Activated CD4-positive, alpha-beta memory T cell treated with anti-CD3 and anti-CD28 coated beads, Interleukin-2, amount 10 ng/mL, durations not matched to agents 7 days and 5 days (primary cell): ENCODE data around the gene RPAIN. TPM values are rescaled to one million over a fixed set of nuclear protein-coding genes. Genes with fewer than 3 reads are reported as not detected.
A peak's percentile ranks its signal among the peaks of the same experiment; 100 is the strongest.
"Not testable (repeated sequence)": the region's sequence is repeated elsewhere in the genome, so short reads cannot be mapped to it uniquely, and the experiment has no call there.

Experiments
- CTCF ChIA-PET: fragments of 350-600 bp; sonication (Branson Sonifier 250); formaldehyde crosslinking; loops from one replicate; lab custom pipeline; 2021; ENCODE audit warnings: antibody characterized with exemption, inconsistent platforms; lab: Charles Lee
- POLR2A ChIA-PET: fragments of 350-600 bp; sonication (Branson Sonifier 250); formaldehyde crosslinking; loops from one replicate; lab custom pipeline; 2021; ENCODE audit warnings: antibody characterized with exemption; lab: Charles Lee
- DNase-seq: peaks from one replicate; pipeline ENCODE4 v3.0.0-alpha.2; 2020
- H3K27ac Mint-ChIP-seq: one replicate; pipeline ENCODE4 v1.8.0; 2021; ENCODE audit warnings: mild to moderate bottlenecking, mixed read lengths
- H3K27me3 Mint-ChIP-seq: one replicate; pipeline ENCODE4 v1.8.0; 2021; ENCODE audit warnings: mixed read lengths
- H3K36me3 Mint-ChIP-seq: one replicate; pipeline ENCODE4 v1.8.0; 2021; ENCODE audit warnings: low read depth, mixed read lengths
- H3K4me1 Mint-ChIP-seq: one replicate; pipeline ENCODE4 v1.8.0; 2021; ENCODE audit warnings: mixed read lengths
- H3K4me3 Mint-ChIP-seq: one replicate; pipeline ENCODE4 v1.8.0; 2021; ENCODE audit warnings: mild to moderate bottlenecking, mixed read lengths
- H3K9me3 Mint-ChIP-seq: one replicate; pipeline ENCODE4 v1.8.0; 2021; ENCODE audit warnings: mixed read lengths
- total RNA-seq, 2 experiments: library from RNA; stranded (reverse); gene quantifications; one replicate each; pipeline ENCODE4 v1.2.3, GENCODE V29; 2021

The RPAIN gene
- total RNA-seq, 2 experiments from 2014 or later: 49.5 to 52.2 TPM

- H3K27me3 Mint-ChIP-seq: no peaks in the 10 kb centered on the region
- no peaks in the 10 kb centered on the region for H3K9me3 Mint-ChIP-seq
- POLR2A ChIA-PET: interaction anchor here (1.1 to 1.7 kb wide), 2 partner anchors 9 to 74 kb away, joined by 3 to 7 read pairs; partner anchors contain the start of genes NUP88 and RPAIN
- CTCF ChIA-PET: no interaction called here
- H3K4me3 Mint-ChIP-seq: no peak overlapping the region
- peak overlapping the region; percentile 44 for H3K27ac Mint-ChIP-seq
- peaks cover 39% of the 10 kb centered on the region for H3K4me1 Mint-ChIP-seq
- DNase-seq: no peak
- H3K36me3 Mint-ChIP-seq: peaks cover 45% of the 10 kb centered on the region
Measured at GRCh38 chr17:5410594-5411272, 9.2 kb upstream of the RPAIN start.

- no peak overlapping the region for H3K27ac Mint-ChIP-seq
- CTCF ChIA-PET: interaction anchor here (1.2 to 3.7 kb wide), 2 partner anchors 10 to 25 kb away, joined by 4 to 20 read pairs; partner anchors contain the start of gene C1QBP
Measured at GRCh38 chr17:5413682-5414081, 6.3 kb upstream of the RPAIN start.

GRCh38 chr17:5416901-5417300 lies 3.1 kb upstream of the RPAIN start:
- ChIA-PET CTCF (interaction anchor here (3.6 kb wide), 1 partner anchor 23 kb away, joined by 37 read pairs; the partner anchor contains the start of gene C1QBP), POLR2A (interaction anchor here (0.8 to 3.6 kb wide), 2 partner anchors 21 to 134 kb away, joined by 4 to 77 read pairs; partner anchors contain the start of gene C1QBP)
- H3K27ac Mint-ChIP-seq: no peak overlapping the region
- H3K4me3 Mint-ChIP-seq: peak overlapping the region; percentile 56
- DNase-seq: no peak
- no peaks in the 10 kb centered on the region for H3K9me3 Mint-ChIP-seq
- no peaks in the 10 kb centered on the region for H3K27me3 Mint-ChIP-seq
- H3K36me3 Mint-ChIP-seq: peaks cover 55% of the 10 kb centered on the region
- peaks cover 54% of the 10 kb centered on the region for H3K4me1 Mint-ChIP-seq

More at GRCh38 chr17:5413682-5414081, 6.3 kb upstream of the RPAIN start:
- no peak for DNase-seq
- H3K4me3 Mint-ChIP-seq: no peak overlapping the region
- POLR2A ChIA-PET: interaction anchor here (1.0 to 1.5 kb wide), 3 partner anchors 10 to 25 kb away, joined by 3 to 4 read pairs (median 3); partner anchors contain the start of gene C1QBP
- peaks cover 59% of the 10 kb centered on the region for H3K36me3 Mint-ChIP-seq
- H3K27me3 Mint-ChIP-seq: no peaks in the 10 kb centered on the region
- H3K9me3 Mint-ChIP-seq: no peaks in the 10 kb centered on the region
- peaks cover 56% of the 10 kb centered on the region for H3K4me1 Mint-ChIP-seq

GRCh38 chr17:5418858-5419355 lies 1.1 kb upstream of the RPAIN start:
- Mint-ChIP-seq H3K36me3 (peaks cover 47% of the 10 kb centered on the region), H3K9me3 (no peaks in the 10 kb centered on the region), H3K4me3 (peak overlapping the region; percentile 99), H3K4me1 (peaks cover 46% of the 10 kb centered on the region), H3K27me3 (no peaks in the 10 kb centered on the region), H3K27ac (peak overlapping the region; percentile 99)
- CTCF ChIA-PET: interaction anchor here (1.3 to 3.6 kb wide), 2 partner anchors 17 to 21 kb away, joined by 5 to 37 read pairs; partner anchors contain the start of gene C1QBP
- POLR2A ChIA-PET: interaction anchor here (0.8 to 3.6 kb wide), 23 partner anchors 9 to 1275 kb away, joined by 3 to 77 read pairs (median 5); partner anchors contain the start of genes C1QBP, CYB5D2, DERL2 and DHX33
- peak; percentile 69 for DNase-seq

- DNase-seq: peak; percentile 97
- CTCF ChIA-PET: interaction anchor here (1.3 to 3.6 kb wide), 2 partner anchors 16 to 20 kb away, joined by 5 to 37 read pairs; partner anchors contain the start of gene C1QBP
- H3K27ac Mint-ChIP-seq: peak within 1 kb of the TSS; percentile 99
- POLR2A ChIA-PET: interaction anchor here (0.8 to 3.6 kb wide), 23 partner anchors 9 to 1276 kb away, joined by 3 to 77 read pairs (median 5); partner anchors contain the start of genes C1QBP, CYB5D2, DERL2 and DHX33
- peak within 1 kb of the TSS; percentile 99 for H3K4me3 Mint-ChIP-seq
- peaks cover 45% of the 10 kb centered on the region for H3K4me1 Mint-ChIP-seq
- peaks cover 43% of the 10 kb centered on the region for H3K36me3 Mint-ChIP-seq
- H3K9me3 Mint-ChIP-seq: no peaks in the 10 kb centered on the region
- H3K27me3 Mint-ChIP-seq: no peaks in the 10 kb centered on the region
Measured at GRCh38 chr17:5419356-5419958, 525 bp upstream of the RPAIN start, which contains the start of gene NUP88. NUP88 (minus strand) TSS chr17:5419662; CDS start chr17:5419650, 12 bp downstream.

GRCh38 chr17:5422505-5422904 lies 2.5 kb downstream of the RPAIN start:
- POLR2A ChIA-PET: interaction anchor here (0.9 to 1.5 kb wide), 3 partner anchors 9 to 18 kb away, joined by 3 to 5 read pairs (median 3); partner anchors contain the start of gene C1QBP

GRCh38 chr17:5424909-5425308 lies 4.9 kb downstream of the RPAIN start:
- H3K36me3 Mint-ChIP-seq: peaks cover 65% of the 10 kb centered on the region
- peaks cover 29% of the 10 kb centered on the region for H3K4me1 Mint-ChIP-seq
- ChIA-PET POLR2A (interaction anchor here (1.6 to 2.7 kb wide), 2 partner anchors 12 to 14 kb away, joined by 5 to 10 read pairs; partner anchors contain the start of gene C1QBP), CTCF (interaction anchor here (1.4 to 3.6 kb wide), 2 partner anchors 13 to 15 kb away, joined by 5 to 25 read pairs; partner anchors contain the start of gene C1QBP)
- no peak for DNase-seq
- H3K4me3 Mint-ChIP-seq: no peak overlapping the region
- no peaks in the 10 kb centered on the region for H3K27me3 Mint-ChIP-seq
- no peaks in the 10 kb centered on the region for H3K9me3 Mint-ChIP-seq
- H3K27ac Mint-ChIP-seq: no peak overlapping the region

More at GRCh38 chr17:5422505-5422904, 2.5 kb downstream of the RPAIN start:
- H3K4me1 Mint-ChIP-seq: peaks cover 38% of the 10 kb centered on the region
- H3K36me3 Mint-ChIP-seq: peaks cover 51% of the 10 kb centered on the region
- DNase-seq: no peak
- CTCF ChIA-PET: interaction anchor here (1.1 to 3.6 kb wide), 2 partner anchors 15 to 17 kb away, joined by 3 to 25 read pairs; partner anchors contain the start of gene C1QBP
- H3K4me3 Mint-ChIP-seq: no peak overlapping the region
- H3K9me3 Mint-ChIP-seq: no peaks in the 10 kb centered on the region
- no peak overlapping the region for H3K27ac Mint-ChIP-seq
- H3K27me3 Mint-ChIP-seq: no peaks in the 10 kb centered on the region

- POLR2A ChIA-PET: interaction anchor here (3.0 kb wide), 1 partner anchor 11 kb away, joined by 12 read pairs; no protein-coding TSS in a partner anchor
- peaks cover 67% of the 10 kb centered on the region for H3K36me3 Mint-ChIP-seq
- CTCF ChIA-PET: interaction anchor here (0.6 to 3.6 kb wide), 2 partner anchors 14 to 26 kb away, joined by 4 to 25 read pairs; partner anchors contain the start of gene C1QBP
Measured at GRCh38 chr17:5425826-5426225, 5.8 kb downstream of the RPAIN start.

GRCh38 chr17:5429191-5429887 lies 9.4 kb downstream of the RPAIN start:
- Mint-ChIP-seq H3K4me1 (peaks cover 10% of the 10 kb centered on the region), H3K27ac (peak overlapping the region; percentile 9), H3K9me3 (no peaks in the 10 kb centered on the region), H3K4me3 (no peak overlapping the region), H3K27me3 (no peaks in the 10 kb centered on the region), H3K36me3 (peaks cover 78% of the 10 kb centered on the region)
- DNase-seq: no peak
- ChIA-PET CTCF (interaction anchor here (0.6 kb wide), 1 partner anchor 183 kb away, joined by 5 read pairs; no protein-coding TSS in a partner anchor), POLR2A (interaction anchor here (0.9 to 7.4 kb wide), 2 partner anchors 11 to 39 kb away, joined by 3 to 35 read pairs; partner anchors contain the start of genes DHX33, NUP88 and RPAIN)

More at GRCh38 chr17:5425826-5426225, 5.8 kb downstream of the RPAIN start:
- DNase-seq: no peak
- H3K27me3 Mint-ChIP-seq: no peaks in the 10 kb centered on the region
- H3K27ac Mint-ChIP-seq: no peak overlapping the region
- H3K4me3 Mint-ChIP-seq: no peak overlapping the region
- no peaks in the 10 kb centered on the region for H3K9me3 Mint-ChIP-seq
- H3K4me1 Mint-ChIP-seq: peaks cover 26% of the 10 kb centered on the region

GRCh38 chr17:5430413-5430999 lies 10.5 kb downstream of the RPAIN start:
- H3K4me1 Mint-ChIP-seq: peaks cover 14% of the 10 kb centered on the region
- no peaks in the 10 kb centered on the region for H3K9me3 Mint-ChIP-seq
- H3K4me3 Mint-ChIP-seq: no peak overlapping the region
- POLR2A ChIA-PET: interaction anchor here (7.4 kb wide), 1 partner anchor 12 kb away, joined by 35 read pairs; the partner anchor contains the start of genes NUP88 and RPAIN
- H3K27ac Mint-ChIP-seq: peak overlapping the region; percentile 46
- DNase-seq: no peak
- CTCF ChIA-PET: interaction anchor here (0.9 to 1.9 kb wide), 2 partner anchors 9 to 39 kb away, joined by 3 to 7 read pairs; partner anchors contain the start of gene C1QBP
- peaks cover 78% of the 10 kb centered on the region for H3K36me3 Mint-ChIP-seq
- H3K27me3 Mint-ChIP-seq: no peaks in the 10 kb centered on the region

- POLR2A ChIA-PET: interaction anchor here (7.4 kb wide), 1 partner anchor 12 kb away, joined by 35 read pairs; the partner anchor contains the start of genes NUP88 and RPAIN
- H3K36me3 Mint-ChIP-seq: peaks cover 74% of the 10 kb centered on the region
- not testable (repeated sequence) for H3K9me3 Mint-ChIP-seq, DNase-seq, H3K4me3 Mint-ChIP-seq, H3K27me3 Mint-ChIP-seq, H3K27ac Mint-ChIP-seq
- H3K4me1 Mint-ChIP-seq: peaks cover 18% of the 10 kb centered on the region
- CTCF ChIA-PET: interaction anchor here (0.9 to 1.9 kb wide), 2 partner anchors 8 to 39 kb away, joined by 3 to 7 read pairs; partner anchors contain the start of gene C1QBP
Measured at GRCh38 chr17:5431234-5431633, 11.3 kb downstream of the RPAIN start.
